OCI-LY1 (cell line): ENCODE data around the gene NEAT1.

ENCODE experiments used
- H2AFZ ChIP-seq: fragments of 200-600 bp; sonication (generic), shearing (Covaris generic); 2 replicates; pipeline ENCODE4 v1.6.0; 2014; ENCODE audit warnings: antibody characterized with exemption, mild to moderate bottlenecking, low read length
- H3F3A ChIP-seq: fragments of 200-600 bp; sonication (generic), shearing (Covaris generic); 2 replicates; pipeline ENCODE4 v1.6.0; 2014; ENCODE audit warnings: mild to moderate bottlenecking, antibody characterized with exemption, low read length, moderate library complexity; ENCODE audit not compliant: insufficient read depth
- H3K27ac ChIP-seq: fragments of 200-600 bp; sonication (generic); 2 replicates; pipeline ENCODE4 v1.5.1; 2014; ENCODE audit warnings: low read length, mixed run types, mild to moderate bottlenecking, low read depth; ENCODE audit not compliant: poor library complexity, severe bottlenecking
- H3K27me3 ChIP-seq: fragments of 200-600 bp; sonication (generic); 2 replicates; pipeline ENCODE4 v1.6.0; 2014; ENCODE audit warnings: antibody characterized with exemption, mild to moderate bottlenecking, low read length, moderate library complexity; ENCODE audit not compliant: insufficient read depth
- H3K36me3 ChIP-seq: fragments of 200-600 bp; sonication (generic); 2 replicates; pipeline ENCODE4 v1.6.1; 2014; ENCODE audit warnings: mild to moderate bottlenecking, antibody characterized with exemption, low read length, moderate library complexity, mixed read lengths; ENCODE audit not compliant: insufficient read depth
- H3K4me1 ChIP-seq: fragments of 200-600 bp; sonication (generic); 2 replicates; pipeline ENCODE4 v1.5.1; 2014; ENCODE audit warnings: mild to moderate bottlenecking, low read length, moderate library complexity; ENCODE audit not compliant: insufficient read depth, severe bottlenecking
- H3K4me2 ChIP-seq: fragments of 200-600 bp; sonication (generic), shearing (Covaris generic); 2 replicates; pipeline ENCODE4 v1.6.1; 2014; ENCODE audit warnings: low read length
- H3K4me3 ChIP-seq: fragments of 200-600 bp; sonication (generic); 2 replicates; pipeline ENCODE4 v1.5.1; 2014; ENCODE audit warnings: low read length, low read depth, mild to moderate bottlenecking, mixed read lengths; ENCODE audit not compliant: poor library complexity, severe bottlenecking
- H3K79me2 ChIP-seq: fragments of 200-600 bp; shearing (Covaris generic); 2 replicates; pipeline ENCODE4 v1.6.1; 2016; ENCODE audit warnings: mixed run types, low read length, mixed read lengths; ENCODE audit not compliant: insufficient read depth
- H3K9ac ChIP-seq: fragments of 200-600 bp; sonication (generic), shearing (Covaris generic); 2 replicates; pipeline ENCODE4 v1.6.1; 2014; ENCODE audit warnings: mild to moderate bottlenecking, low read length, mixed read lengths
- H3K9me2 ChIP-seq: fragments of 200-600 bp; sonication (generic), shearing (Covaris generic); 2 replicates; pipeline ENCODE4 v1.6.1; 2014; ENCODE audit warnings: low read depth, mild to moderate bottlenecking, low read length, mixed read lengths
- H3K9me3 ChIP-seq: fragments of 200-600 bp; shearing (Covaris generic); 2 replicates; pipeline ENCODE4 v1.6.1; 2014; ENCODE audit warnings: low read length, mixed read lengths
- H4K20me1 ChIP-seq: fragments of 200-600 bp; sonication (generic), shearing (Covaris generic); 2 replicates; pipeline ENCODE4 v1.6.0; 2016; ENCODE audit warnings: mild to moderate bottlenecking, low read length; ENCODE audit not compliant: insufficient read depth
- EZH2 ChIP-seq: fragments of 200-600 bp; sonication (generic), shearing (Covaris generic); IDR thresholded peaks from 2 replicates; pipeline ENCODE4 v1.8.0; 2017; ENCODE audit warnings: borderline replicate concordance, mixed run types, mild to moderate bottlenecking, antibody characterized with exemption, low read length, moderate library complexity, mixed read lengths
- TF ChIP-seq, protein P1 (sequence below): fragments of 200-600 bp; sonication (generic), shearing (Covaris generic); IDR thresholded peaks from 2 replicates; pipeline ENCODE4 v1.5.1; 2017; ENCODE audit warnings: mild to moderate bottlenecking, antibody characterized with exemption, low read length, moderate library complexity, mixed read lengths

The NEAT1 gene

DNA sequence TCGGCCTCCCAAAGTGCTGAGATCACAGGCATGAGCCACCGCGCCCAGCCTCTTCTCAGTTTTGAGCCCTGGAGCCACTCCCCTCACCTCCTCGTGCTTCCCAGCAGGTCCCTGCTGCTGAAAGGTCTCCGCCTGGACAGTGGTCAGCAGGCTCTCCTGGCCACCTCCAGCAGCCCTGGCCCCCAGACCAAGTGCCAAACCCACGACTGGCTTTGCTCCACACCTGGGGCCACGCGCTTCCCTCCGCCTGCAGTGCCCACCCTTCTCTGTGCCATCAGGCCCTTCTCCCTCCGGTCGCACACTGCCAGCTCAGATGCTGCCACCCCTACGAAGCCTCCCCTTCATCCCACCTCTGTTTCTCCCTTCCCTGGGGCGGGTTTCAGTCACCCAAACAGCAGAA is 23.3 kb upstream of the NEAT1 start:
- no peak overlapping the region for H3K4me2 ChIP-seq
- H3K4me3 ChIP-seq: no peak overlapping the region
- no peaks in the 10 kb centered on the region for H4K20me1 ChIP-seq
- H3K9ac ChIP-seq: no peak overlapping the region
- no peaks in the 10 kb centered on the region for H3K79me2 ChIP-seq
- TF ChIP-seq EZH2: no peak
- TF ChIP-seq, protein P1, sequence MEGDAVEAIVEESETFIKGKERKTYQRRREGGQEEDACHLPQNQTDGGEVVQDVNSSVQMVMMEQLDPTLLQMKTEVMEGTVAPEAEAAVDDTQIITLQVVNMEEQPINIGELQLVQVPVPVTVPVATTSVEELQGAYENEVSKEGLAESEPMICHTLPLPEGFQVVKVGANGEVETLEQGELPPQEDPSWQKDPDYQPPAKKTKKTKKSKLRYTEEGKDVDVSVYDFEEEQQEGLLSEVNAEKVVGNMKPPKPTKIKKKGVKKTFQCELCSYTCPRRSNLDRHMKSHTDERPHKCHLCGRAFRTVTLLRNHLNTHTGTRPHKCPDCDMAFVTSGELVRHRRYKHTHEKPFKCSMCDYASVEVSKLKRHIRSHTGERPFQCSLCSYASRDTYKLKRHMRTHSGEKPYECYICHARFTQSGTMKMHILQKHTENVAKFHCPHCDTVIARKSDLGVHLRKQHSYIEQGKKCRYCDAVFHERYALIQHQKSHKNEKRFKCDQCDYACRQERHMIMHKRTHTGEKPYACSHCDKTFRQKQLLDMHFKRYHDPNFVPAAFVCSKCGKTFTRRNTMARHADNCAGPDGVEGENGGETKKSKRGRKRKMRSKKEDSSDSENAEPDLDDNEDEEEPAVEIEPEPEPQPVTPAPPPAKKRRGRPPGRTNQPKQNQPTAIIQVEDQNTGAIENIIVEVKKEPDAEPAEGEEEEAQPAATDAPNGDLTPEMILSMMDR: no peak
- peaks cover 11% of the 10 kb centered on the region for H3F3A ChIP-seq
- no peaks in the 10 kb centered on the region for H3K9me3 ChIP-seq
- H3K4me1 ChIP-seq: peaks cover 15% of the 10 kb centered on the region
- H3K36me3 ChIP-seq: peaks cover 75% of the 10 kb centered on the region
- H3K27ac ChIP-seq: no peak overlapping the region
- no peaks in the 10 kb centered on the region for H3K27me3 ChIP-seq
- no peak overlapping the region for H2AFZ ChIP-seq
- no peaks in the 10 kb centered on the region for H3K9me2 ChIP-seq

DNA sequence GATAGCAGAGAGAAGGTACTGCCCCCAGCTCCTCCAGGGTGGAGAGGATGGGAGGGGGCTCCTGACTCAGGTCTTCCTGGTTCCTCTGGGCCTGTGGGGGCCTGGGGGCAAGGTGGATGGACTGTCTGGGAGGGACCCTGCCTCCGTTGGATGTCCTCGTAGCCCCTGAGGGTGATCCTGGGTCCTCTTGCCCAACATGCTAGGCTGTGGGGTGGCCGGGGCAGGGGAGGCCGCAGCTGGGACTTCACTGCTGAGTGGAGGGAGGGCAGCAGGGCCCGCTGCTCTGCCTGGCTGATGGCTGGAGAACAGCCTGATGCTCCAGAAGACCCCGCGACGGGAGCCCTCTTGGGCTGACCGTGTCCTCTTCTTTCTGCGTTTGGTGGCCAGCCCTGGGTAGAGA is 22.8 kb upstream of the NEAT1 start:
- no peak overlapping the region for H3K27ac ChIP-seq
- H3K36me3 ChIP-seq: peaks cover 75% of the 10 kb centered on the region
- no peak overlapping the region for H3K4me3 ChIP-seq
- no peaks in the 10 kb centered on the region for H3K9me2 ChIP-seq
- H2AFZ ChIP-seq: no peak overlapping the region
- no peaks in the 10 kb centered on the region for H3K9me3 ChIP-seq
- no peak overlapping the region for H3K9ac ChIP-seq
- H3K27me3 ChIP-seq: no peaks in the 10 kb centered on the region
- peaks cover 11% of the 10 kb centered on the region for H3F3A ChIP-seq
- no peak overlapping the region for H3K4me2 ChIP-seq
- H3K79me2 ChIP-seq: no peaks in the 10 kb centered on the region
- no peaks in the 10 kb centered on the region for H4K20me1 ChIP-seq
- TF ChIP-seq EZH2: no peak
- TF ChIP-seq, protein P1: no peak
- H3K4me1 ChIP-seq: peaks cover 20% of the 10 kb centered on the region

DNA sequence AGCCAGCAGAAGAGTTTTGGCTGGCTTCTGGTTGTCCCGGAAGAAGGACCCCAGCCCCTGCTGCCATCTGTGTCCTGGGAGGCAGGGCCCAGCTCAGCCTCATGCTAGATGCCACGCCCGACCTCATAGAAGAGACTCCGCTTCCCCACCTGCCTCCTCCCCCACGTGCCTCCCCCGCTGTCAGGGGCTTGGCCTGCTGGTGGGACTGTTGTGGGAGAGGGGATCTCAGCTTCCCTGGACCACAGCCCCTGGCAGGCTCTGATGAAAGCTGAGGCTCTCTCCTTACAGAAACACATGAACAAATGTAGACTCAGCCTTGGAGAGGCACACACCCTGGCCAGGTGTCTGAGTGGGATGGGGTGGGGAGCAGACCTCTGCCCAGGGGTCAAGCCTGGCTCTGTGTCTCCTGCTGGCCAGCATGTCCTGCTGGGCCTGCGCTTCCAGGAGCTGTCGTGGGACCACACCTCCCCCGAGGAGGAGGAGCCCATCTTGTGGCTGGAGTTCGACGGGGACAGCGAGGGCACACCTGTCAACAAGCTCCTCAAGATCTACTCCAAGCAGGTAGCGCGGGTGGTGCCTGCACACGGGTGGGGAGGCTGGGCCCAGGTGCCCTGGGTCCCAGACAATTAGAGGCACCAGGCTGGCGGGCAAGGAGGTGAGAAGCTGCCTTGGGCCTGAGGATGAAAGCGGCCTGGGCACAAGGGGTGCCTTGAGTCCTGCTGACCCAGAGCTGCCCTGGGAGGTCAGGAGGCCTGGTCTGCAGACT is 22.1 kb upstream of the NEAT1 start:
- Histone ChIP-seq H3K27ac (peak overlapping the region; percentile 32), H3K9me3 (no peaks in the 10 kb centered on the region), H3K4me3 (no peak overlapping the region), H3F3A (peaks cover 11% of the 10 kb centered on the region), H3K36me3 (peaks cover 77% of the 10 kb centered on the region), H3K9ac (no peak overlapping the region), H4K20me1 (no peaks in the 10 kb centered on the region), H3K4me2 (no peak overlapping the region), H2AFZ (no peak overlapping the region), H3K4me1 (peaks cover 20% of the 10 kb centered on the region), H3K9me2 (no peaks in the 10 kb centered on the region), H3K27me3 (no peaks in the 10 kb centered on the region), H3K79me2 (no peaks in the 10 kb centered on the region)
- no peak for TF ChIP-seq EZH2
- TF ChIP-seq, protein P1: no peak
